ENCODE results near the gene PPM1E. TPM values are rescaled to one million over a fixed set of nuclear protein-coding genes. Genes with fewer than 3 reads are reported as not detected.

Gene PPM1E
- polyA plus RNA-seq, 4 donors: under 0.01 to 0.34 (median 0.17) TPM

GRCh38 chr17:59001158-59001814 lies 245.6 kb downstream of the PPM1E start:
- peak overlapping the region in 1 of 3 donors; percentile 74 for H3K27ac ChIP-seq (ENCODE audit: low read depth in 1 of 3, low read length in 2 of 3)
- H3K27me3 ChIP-seq (ENCODE audit: control insufficient read depth in 3 of 3, insufficient read depth in 3 of 3, low read length in 3 of 3): no peaks in the 10 kb centered on the region
- 56 to 83% (median 68%) methylated on average over 10 of the region's 10 CpGs for WGBS, 3 donors
- DNase-seq (peak; percentile 9 to 40), FAIRE-seq (no peak)
- peaks cover 0 to 7% (median 5%) of the 10 kb centered on the region in 3 donors for H3K36me3 ChIP-seq (ENCODE audit: control insufficient read depth in 3 of 3, insufficient read depth in 2 of 3, low read depth in 1 of 3, low read length in 3 of 3)
- no peak overlapping the region for H3K4me3 ChIP-seq (ENCODE audit: low read depth in 1 of 3, low read length in 3 of 3)
- H3K4me1 ChIP-seq (ENCODE audit: control insufficient read depth in 3 of 3, insufficient read depth in 2 of 3, low read depth in 1 of 3, low read length in 2 of 3): peaks cover 0 to 2% (median 0%) of the 10 kb centered on the region in 3 donors
- H3K9me3 ChIP-seq (ENCODE audit: control insufficient read depth in 2 of 2, insufficient read depth in 1 of 2, low read depth in 1 of 2, low read length in 1 of 2): no peaks in the 10 kb centered on the region

- 86 to 93% (median 92%) methylated on average over 3 of the region's 3 CpGs for WGBS, 3 donors
- Histone ChIP-seq H3K27ac (ENCODE audit: low read depth in 1 of 3, low read length in 2 of 3) (no peak overlapping the region), H3K9me3 (ENCODE audit: control insufficient read depth in 2 of 2, insufficient read depth in 1 of 2, low read depth in 1 of 2, low read length in 1 of 2) (no peaks in the 10 kb centered on the region), H3K27me3 (ENCODE audit: control insufficient read depth in 3 of 3, insufficient read depth in 3 of 3, low read length in 3 of 3) (no peaks in the 10 kb centered on the region), H3K4me3 (ENCODE audit: low read depth in 1 of 3, low read length in 3 of 3) (no peak overlapping the region), H3K4me1 (ENCODE audit: control insufficient read depth in 3 of 3, insufficient read depth in 2 of 3, low read depth in 1 of 3, low read length in 2 of 3) (peaks cover 0 to 2% (median 0%) of the 10 kb centered on the region in 3 donors), H3K36me3 (ENCODE audit: control insufficient read depth in 3 of 3, insufficient read depth in 2 of 3, low read depth in 1 of 3, low read length in 3 of 3) (peaks cover 0 to 5% (median 5%) of the 10 kb centered on the region in 3 donors)
- FAIRE-seq (no peak), DNase-seq (no peak)
Observed at GRCh38 chr17:59002126-59002525, 246.5 kb downstream of the PPM1E start.

- Histone ChIP-seq H3K27me3 (ENCODE audit: control insufficient read depth in 3 of 3, insufficient read depth in 3 of 3, low read length in 3 of 3) (no peaks in the 10 kb centered on the region), H3K9me3 (ENCODE audit: control insufficient read depth in 2 of 2, insufficient read depth in 1 of 2, low read depth in 1 of 2, low read length in 1 of 2) (no peaks in the 10 kb centered on the region), H3K4me3 (ENCODE audit: low read depth in 1 of 3, low read length in 3 of 3) (no peak overlapping the region), H3K4me1 (ENCODE audit: control insufficient read depth in 3 of 3, insufficient read depth in 2 of 3, low read depth in 1 of 3, low read length in 2 of 3) (peaks cover 0 to 2% (median 0%) of the 10 kb centered on the region in 3 donors), H3K36me3 (ENCODE audit: control insufficient read depth in 3 of 3, insufficient read depth in 2 of 3, low read depth in 1 of 3, low read length in 3 of 3) (peaks cover 0 to 5% (median 5%) of the 10 kb centered on the region in 3 donors), H3K27ac (ENCODE audit: low read depth in 1 of 3, low read length in 2 of 3) (no peak overlapping the region)
- DNase-seq: no peak
- 96 to 97% (median 96%) methylated on average over 2 of the region's 2 CpGs for WGBS, 3 donors
- FAIRE-seq: no peak
Observed at GRCh38 chr17:59002848-59003247, 247.2 kb downstream of the PPM1E start.

- 93 to 95% (median 94%) methylated on average over 1 of the region's 1 CpG for WGBS, 3 donors
- Histone ChIP-seq H3K4me1 (ENCODE audit: control insufficient read depth in 3 of 3, insufficient read depth in 2 of 3, low read depth in 1 of 3, low read length in 2 of 3) (peaks cover 0 to 2% (median 0%) of the 10 kb centered on the region in 3 donors), H3K4me3 (ENCODE audit: low read depth in 1 of 3, low read length in 3 of 3) (no peak overlapping the region), H3K27ac (ENCODE audit: low read depth in 1 of 3, low read length in 2 of 3) (no peak overlapping the region), H3K9me3 (ENCODE audit: control insufficient read depth in 2 of 2, insufficient read depth in 1 of 2, low read depth in 1 of 2, low read length in 1 of 2) (no peaks in the 10 kb centered on the region), H3K36me3 (ENCODE audit: control insufficient read depth in 3 of 3, insufficient read depth in 2 of 3, low read depth in 1 of 3, low read length in 3 of 3) (peaks cover 0 to 5% (median 5%) of the 10 kb centered on the region in 3 donors), H3K27me3 (ENCODE audit: control insufficient read depth in 3 of 3, insufficient read depth in 3 of 3, low read length in 3 of 3) (no peaks in the 10 kb centered on the region)
- DNase-seq (no peak), FAIRE-seq (no peak)
Observed at GRCh38 chr17:59003860-59004259, 248.2 kb downstream of the PPM1E start.

- H3K27ac ChIP-seq (ENCODE audit: low read depth in 1 of 3, low read length in 2 of 3): no peak overlapping the region
- H3K4me3 ChIP-seq (ENCODE audit: low read depth in 1 of 3, low read length in 3 of 3): no peak overlapping the region
- H3K9me3 ChIP-seq (ENCODE audit: control insufficient read depth in 2 of 2, insufficient read depth in 1 of 2, low read depth in 1 of 2, low read length in 1 of 2): no peaks in the 10 kb centered on the region
- WGBS, 3 donors: 23 to 25% (median 24%) methylated on average over 4 of the region's 4 CpGs
- FAIRE-seq: no peak
- peak; percentile 65 to 74 for DNase-seq
- H3K36me3 ChIP-seq (ENCODE audit: control insufficient read depth in 3 of 3, insufficient read depth in 2 of 3, low read depth in 1 of 3, low read length in 3 of 3): peaks cover 0 to 6% (median 4%) of the 10 kb centered on the region in 3 donors
- H3K27me3 ChIP-seq (ENCODE audit: control insufficient read depth in 3 of 3, insufficient read depth in 3 of 3, low read length in 3 of 3): no peaks in the 10 kb centered on the region
- peaks cover 0 to 2% (median 0%) of the 10 kb centered on the region in 3 donors for H3K4me1 ChIP-seq (ENCODE audit: control insufficient read depth in 3 of 3, insufficient read depth in 2 of 3, low read depth in 1 of 3, low read length in 2 of 3)
Observed at GRCh38 chr17:59004338-59005111, 248.9 kb downstream of the PPM1E start.

- Histone ChIP-seq H3K27ac (ENCODE audit: low read depth in 1 of 3, low read length in 2 of 3) (no peak overlapping the region), H3K4me1 (ENCODE audit: control insufficient read depth in 3 of 3, insufficient read depth in 2 of 3, low read depth in 1 of 3, low read length in 2 of 3) (no peaks in the 10 kb centered on the region), H3K9me3 (ENCODE audit: control insufficient read depth in 2 of 2, insufficient read depth in 1 of 2, low read depth in 1 of 2, low read length in 1 of 2) (no peaks in the 10 kb centered on the region), H3K27me3 (ENCODE audit: control insufficient read depth in 3 of 3, insufficient read depth in 3 of 3, low read length in 3 of 3) (no peaks in the 10 kb centered on the region), H3K4me3 (ENCODE audit: low read depth in 1 of 3, low read length in 3 of 3) (no peak overlapping the region), H3K36me3 (ENCODE audit: control insufficient read depth in 3 of 3, insufficient read depth in 2 of 3, low read depth in 1 of 3, low read length in 3 of 3) (peaks cover 2 to 9% (median 2%) of the 10 kb centered on the region in 3 donors)
- 72 to 87% (median 83%) methylated on average over 2 of the region's 2 CpGs for WGBS, 3 donors
- DNase-seq: no peak
- FAIRE-seq: no peak
Observed at GRCh38 chr17:59007995-59008394, 252.3 kb downstream of the PPM1E start.

GRCh38 chr17:59008737-59009136 lies 253.1 kb downstream of the PPM1E start:
- 93 to 98% (median 96%) methylated on average over 2 of the region's 2 CpGs for WGBS, 3 donors
- FAIRE-seq (no peak), DNase-seq (no peak)
- Histone ChIP-seq H3K4me3 (ENCODE audit: low read depth in 1 of 3, low read length in 3 of 3) (no peak overlapping the region), H3K27ac (ENCODE audit: low read depth in 1 of 3, low read length in 2 of 3) (no peak overlapping the region), H3K9me3 (ENCODE audit: control insufficient read depth in 2 of 2, insufficient read depth in 1 of 2, low read depth in 1 of 2, low read length in 1 of 2) (no peaks in the 10 kb centered on the region), H3K27me3 (ENCODE audit: control insufficient read depth in 3 of 3, insufficient read depth in 3 of 3, low read length in 3 of 3) (no peaks in the 10 kb centered on the region), H3K36me3 (ENCODE audit: control insufficient read depth in 3 of 3, insufficient read depth in 2 of 3, low read depth in 1 of 3, low read length in 3 of 3) (peaks cover 2 to 12% (median 2%) of the 10 kb centered on the region in 3 donors), H3K4me1 (ENCODE audit: control insufficient read depth in 3 of 3, insufficient read depth in 2 of 3, low read depth in 1 of 3, low read length in 2 of 3) (no peaks in the 10 kb centered on the region)

GRCh38 chr17:59010026-59010425 lies 254.4 kb downstream of the PPM1E start:
- no peak for FAIRE-seq
- H3K27me3 ChIP-seq (ENCODE audit: control insufficient read depth in 3 of 3, insufficient read depth in 3 of 3, low read length in 3 of 3): no peaks in the 10 kb centered on the region
- H3K36me3 ChIP-seq (ENCODE audit: control insufficient read depth in 3 of 3, insufficient read depth in 2 of 3, low read depth in 1 of 3, low read length in 3 of 3): peaks cover 2 to 12% (median 2%) of the 10 kb centered on the region in 3 donors

More at GRCh38 chr17:59010026-59010425, 254.4 kb downstream of the PPM1E start:
- H3K4me3 ChIP-seq (ENCODE audit: low read depth in 1 of 3, low read length in 3 of 3): no peak overlapping the region
- H3K27ac ChIP-seq (ENCODE audit: low read depth in 1 of 3, low read length in 2 of 3): no peak overlapping the region
- WGBS, 3 donors: 96 to 98% (median 97%) methylated on average over 2 of the region's 2 CpGs
- H3K9me3 ChIP-seq (ENCODE audit: control insufficient read depth in 2 of 2, insufficient read depth in 1 of 2, low read depth in 1 of 2, low read length in 1 of 2): no peaks in the 10 kb centered on the region
- H3K4me1 ChIP-seq (ENCODE audit: control insufficient read depth in 3 of 3, insufficient read depth in 2 of 3, low read depth in 1 of 3, low read length in 2 of 3): no peaks in the 10 kb centered on the region
- DNase-seq: no peak

All from small intestine (tissue), 7 donors.